NT2/D1 (cell line): ENCODE results near the gene PGM2.

Experiments
- YY1 ChIP-seq: IDR thresholded peaks from 2 replicates; pipeline ENCODE4 v1.6.1; 2011; ENCODE audit not compliant: insufficient read length, insufficient read depth
- ZNF274 ChIP-seq: IDR thresholded peaks from 2 replicates; pipeline ENCODE4 v1.6.1; 2011; ENCODE audit warnings: mild to moderate bottlenecking, low read depth, low read length

GRCh38 chr4:37847311-37847884 is 20.9 kb downstream of the PGM2 start:
- TF ChIP-seq YY1 = no peak
- no peak for TF ChIP-seq ZNF274
